Measurements from ENCODE around the gene NOTCH1. TPM values are rescaled to one million over a fixed set of nuclear protein-coding genes. Genes with fewer than 3 reads are reported as not detected.

NOTCH1 gene
- total RNA-seq, 2 donors from 2014 or later = 49.3 to 99.4 TPM

DNA sequence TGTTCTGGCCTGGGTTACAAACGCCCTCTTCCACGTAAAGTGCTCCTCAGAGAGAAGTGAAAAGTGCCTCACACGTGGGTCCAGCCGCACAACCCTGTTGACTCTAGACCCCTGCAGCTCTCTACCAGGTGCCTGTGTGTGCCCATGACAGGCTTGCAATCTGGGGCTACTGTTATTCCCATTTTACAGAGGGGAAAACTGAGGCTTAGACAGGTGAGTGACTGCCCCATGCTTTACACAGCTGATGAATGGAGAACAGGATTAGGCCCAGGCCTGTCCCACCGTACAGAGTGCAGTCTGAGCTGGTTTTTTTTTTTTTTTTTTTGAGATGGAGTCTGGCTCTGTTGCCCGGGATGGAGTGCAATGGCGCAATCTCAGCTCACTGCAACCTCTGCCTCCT is 100.0 kb downstream of the NOTCH1 start:
- no peak for DNase-seq
- H3K27ac ChIP-seq = no peak overlapping the region
- H3K9ac ChIP-seq (ENCODE audit: low read depth in 2 of 2, low read length in 2 of 2) = no peak overlapping the region
- no peaks in the 10 kb centered on the region for H3K27me3 ChIP-seq
- intact Hi-C loops (cut with DNase I) = no loop called here
- H3K4me1 ChIP-seq = no peaks in the 10 kb centered on the region
- H3K4me3 ChIP-seq = no peak overlapping the region
- no peaks in the 10 kb centered on the region for H3K9me3 ChIP-seq
- H3K36me3 ChIP-seq = peaks cover 33% of the 10 kb centered on the region
- TF ChIP-seq, protein P1, sequence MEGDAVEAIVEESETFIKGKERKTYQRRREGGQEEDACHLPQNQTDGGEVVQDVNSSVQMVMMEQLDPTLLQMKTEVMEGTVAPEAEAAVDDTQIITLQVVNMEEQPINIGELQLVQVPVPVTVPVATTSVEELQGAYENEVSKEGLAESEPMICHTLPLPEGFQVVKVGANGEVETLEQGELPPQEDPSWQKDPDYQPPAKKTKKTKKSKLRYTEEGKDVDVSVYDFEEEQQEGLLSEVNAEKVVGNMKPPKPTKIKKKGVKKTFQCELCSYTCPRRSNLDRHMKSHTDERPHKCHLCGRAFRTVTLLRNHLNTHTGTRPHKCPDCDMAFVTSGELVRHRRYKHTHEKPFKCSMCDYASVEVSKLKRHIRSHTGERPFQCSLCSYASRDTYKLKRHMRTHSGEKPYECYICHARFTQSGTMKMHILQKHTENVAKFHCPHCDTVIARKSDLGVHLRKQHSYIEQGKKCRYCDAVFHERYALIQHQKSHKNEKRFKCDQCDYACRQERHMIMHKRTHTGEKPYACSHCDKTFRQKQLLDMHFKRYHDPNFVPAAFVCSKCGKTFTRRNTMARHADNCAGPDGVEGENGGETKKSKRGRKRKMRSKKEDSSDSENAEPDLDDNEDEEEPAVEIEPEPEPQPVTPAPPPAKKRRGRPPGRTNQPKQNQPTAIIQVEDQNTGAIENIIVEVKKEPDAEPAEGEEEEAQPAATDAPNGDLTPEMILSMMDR (IDR thresholded peaks at IDR 0.05) = no peak

Small RNA genes within 50 kb of the gene (microRNA-seq; reads per million reads assigned to microRNA genes)
- gene MIR4673 (not detected), gene MIR4674 (not detected)

Other genes starting within 250 kb of the NOTCH1 start
- gene CCDC187, start 242.0 kb downstream of the NOTCH1 start, total RNA-seq = under 1 TPM; 0.30 to 0.48 TPM
- 1 to 10 TPM; 2.3 to 3.4 TPM for gene GPSM1, start 218.5 kb downstream of the NOTCH1 start, total RNA-seq
- gene DNLZ, start 182.3 kb downstream of the NOTCH1 start, total RNA-seq = 10 to 100 TPM; 10.0 to 10.8 TPM
- gene CARD9, start 172.4 kb downstream of the NOTCH1 start, total RNA-seq = 1 to 10 TPM; 1.2 to 1.7 TPM
- 1 to 10 TPM; 6.0 to 9.7 TPM for gene SNAPC4, start 145.9 kb downstream of the NOTCH1 start, total RNA-seq
- 10 to 100 TPM; 24.5 to 48.4 TPM for gene ENTR1, start 135.4 kb downstream of the NOTCH1 start, total RNA-seq
- gene PMPCA, start 135.4 kb downstream of the NOTCH1 start, total RNA-seq = 10 to 100 TPM; 56.1 to 60.9 TPM
- gene INPP5E, start 106.2 kb downstream of the NOTCH1 start, total RNA-seq = 10 to 100 TPM in 1 of 2 donors, 1 to 10 TPM in 1; 8.3 to 12.1 TPM
- 100 to 1,000 TPM in 1 of 2 donors, 10 to 100 TPM in 1; 66.2 to 104 TPM for gene SEC16A, start 63.0 kb downstream of the NOTCH1 start, total RNA-seq
- gene EGFL7, start 116.9 kb upstream of the NOTCH1 start, total RNA-seq = 10 to 100 TPM; 17.3 to 28.4 TPM
- 100 to 1,000 TPM; 197 to 372 TPM for gene AGPAT2, start 141.4 kb upstream of the NOTCH1 start, total RNA-seq
- 1 to 10 TPM in 1 of 2 donors, under 1 TPM in 1; 0.82 to 2.8 TPM for gene DIPK1B, start 166.5 kb upstream of the NOTCH1 start, total RNA-seq
- 1 to 10 TPM in 1 of 2 donors, under 1 TPM in 1; 0.11 to 3.3 TPM for gene LCN10, start 196.9 kb upstream of the NOTCH1 start, total RNA-seq
- gene LCN6, start 202.5 kb upstream of the NOTCH1 start, total RNA-seq = 1 to 10 TPM in 1 of 2 donors, under 1 TPM in 1; 0.56 to 1.2 TPM
- not detected for gene LCN8, start 212.2 kb upstream of the NOTCH1 start, total RNA-seq
- 1 to 10 TPM in 1 of 2 donors, not detected in 1; 3.4 TPM for gene LCN15, start 218.5 kb upstream of the NOTCH1 start, total RNA-seq
- gene TMEM141, start 245.3 kb upstream of the NOTCH1 start, total RNA-seq = 100 to 1,000 TPM; 236 to 366 TPM

Data from colonic mucosa (tissue), 4 donors.